ENCODE measurements around the gene KCNH1. TPM values are rescaled to one million over a fixed set of nuclear protein-coding genes. Genes with fewer than 3 reads are reported as not detected.

Gene KCNH1
- total RNA-seq, 1 donor from 2014 or later, result 2.5 TPM

DNA sequence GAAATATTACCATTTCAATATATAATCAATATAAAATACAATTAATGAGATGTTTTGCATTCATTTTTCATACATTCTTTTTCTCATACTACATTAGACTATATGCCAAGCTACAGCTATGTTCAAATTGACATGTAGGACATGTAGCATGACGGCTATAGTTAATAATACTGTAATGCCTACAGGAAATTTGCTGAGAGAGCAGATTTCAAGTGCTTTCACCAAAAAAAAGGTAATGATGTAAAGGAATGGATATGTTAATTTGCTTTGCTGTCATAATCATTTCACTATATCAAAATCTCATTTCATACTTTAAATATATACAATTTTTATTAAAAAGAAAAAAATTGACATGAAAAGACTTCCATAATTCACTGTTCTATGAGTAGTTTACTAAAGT, 215.1 kb downstream of the KCNH1 start:
- no peak for DNase-seq

DNA sequence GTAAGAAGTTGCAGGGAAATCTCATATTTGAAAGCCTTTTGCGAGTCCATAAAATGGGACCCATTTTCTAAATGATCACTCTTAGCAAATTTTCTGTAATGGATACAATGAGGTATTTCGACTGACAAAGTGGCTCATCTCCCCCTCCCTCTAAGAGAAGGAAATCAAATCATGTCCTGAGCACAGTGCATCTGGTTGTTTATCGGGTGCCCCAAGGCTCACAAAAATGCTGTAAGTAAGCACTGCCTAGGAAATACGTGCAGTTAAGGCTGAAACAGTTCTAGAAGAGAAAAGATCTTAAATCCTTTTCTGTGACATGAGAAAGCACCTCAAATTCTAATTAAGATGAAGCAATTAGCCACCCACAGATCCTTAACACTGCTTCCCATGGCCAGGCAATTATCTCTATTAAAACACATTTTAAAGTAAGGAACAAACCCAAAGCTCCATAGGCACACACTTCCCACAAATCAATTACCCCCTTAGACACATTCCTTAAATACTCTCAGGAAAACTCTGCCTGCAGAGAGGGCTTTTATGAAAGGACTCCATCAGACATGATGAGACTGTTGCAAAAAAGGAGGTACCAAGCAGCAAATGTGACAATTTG, 216.3 kb downstream of the KCNH1 start:
- DNase-seq, result no peak

DNA sequence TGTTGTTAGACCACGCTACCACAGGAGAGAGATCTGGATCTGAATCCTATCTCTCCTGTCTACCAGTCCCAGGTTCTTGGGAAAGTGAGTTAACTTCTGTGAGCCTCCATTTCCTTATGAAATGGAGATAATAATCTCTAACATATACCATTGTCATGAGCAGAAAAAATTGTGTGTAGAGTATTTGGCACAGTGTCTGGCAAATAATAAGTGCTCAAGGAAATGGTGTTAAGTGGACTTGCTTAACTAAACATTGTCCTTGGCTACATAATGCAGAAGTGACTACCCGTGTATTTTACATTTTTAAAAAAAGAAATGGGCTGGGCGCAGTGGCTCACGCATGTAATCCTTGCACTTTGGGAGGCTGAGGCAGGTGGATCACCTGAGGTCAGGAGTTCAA, 217.4 kb downstream of the KCNH1 start:
- DNase-seq, result no peak

DNA sequence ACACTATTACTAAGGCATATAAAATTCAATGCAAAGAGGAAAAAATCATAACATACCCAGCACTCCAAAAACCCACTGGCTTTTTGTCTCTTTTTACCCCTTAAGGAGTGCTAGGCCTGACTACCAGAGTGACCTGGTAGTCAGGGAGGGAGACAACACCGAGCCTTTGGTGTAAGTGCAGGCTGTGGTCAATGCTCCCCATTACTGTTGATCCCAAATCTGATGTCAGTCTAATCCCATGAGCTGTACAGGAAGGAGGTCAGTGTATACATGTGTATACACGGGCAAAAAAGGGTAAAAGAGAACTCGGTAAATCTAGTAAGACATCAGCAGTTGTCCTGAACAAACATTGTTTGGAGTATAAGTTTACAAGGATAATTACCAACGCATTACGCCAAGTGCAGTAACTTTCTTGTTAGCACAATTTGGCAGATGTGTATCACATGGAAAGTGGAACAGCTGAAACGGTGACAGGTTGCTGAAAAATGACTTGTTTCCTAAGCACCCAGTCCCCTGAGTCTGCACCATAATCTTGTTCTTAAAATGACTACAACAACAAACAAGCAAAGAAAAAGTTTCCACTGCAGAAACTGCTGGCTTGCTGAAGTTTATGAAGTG, 217.9 kb downstream of the KCNH1 start:
- peak; percentile 15 for DNase-seq

DNA sequence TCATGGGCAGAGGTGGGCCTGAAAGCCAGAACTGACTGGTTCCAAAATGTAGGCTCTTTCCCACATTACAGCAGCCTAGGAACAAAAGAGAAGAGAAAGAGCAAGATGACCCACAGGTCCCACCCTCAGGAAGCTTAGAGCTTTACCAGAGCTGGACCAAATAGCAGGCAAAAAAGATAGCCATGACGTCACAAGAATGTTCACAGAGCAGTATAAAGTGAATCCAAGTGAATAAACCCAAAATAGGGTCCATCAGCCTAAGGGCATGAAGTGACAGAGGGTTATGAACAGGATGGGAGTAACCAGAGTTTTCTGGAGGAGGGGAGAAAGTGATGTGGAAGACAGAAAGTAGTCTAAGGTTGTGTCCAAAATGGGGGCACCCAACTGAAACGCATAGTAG, 221.2 kb downstream of the KCNH1 start:
- DNase-seq, result no peak

DNA sequence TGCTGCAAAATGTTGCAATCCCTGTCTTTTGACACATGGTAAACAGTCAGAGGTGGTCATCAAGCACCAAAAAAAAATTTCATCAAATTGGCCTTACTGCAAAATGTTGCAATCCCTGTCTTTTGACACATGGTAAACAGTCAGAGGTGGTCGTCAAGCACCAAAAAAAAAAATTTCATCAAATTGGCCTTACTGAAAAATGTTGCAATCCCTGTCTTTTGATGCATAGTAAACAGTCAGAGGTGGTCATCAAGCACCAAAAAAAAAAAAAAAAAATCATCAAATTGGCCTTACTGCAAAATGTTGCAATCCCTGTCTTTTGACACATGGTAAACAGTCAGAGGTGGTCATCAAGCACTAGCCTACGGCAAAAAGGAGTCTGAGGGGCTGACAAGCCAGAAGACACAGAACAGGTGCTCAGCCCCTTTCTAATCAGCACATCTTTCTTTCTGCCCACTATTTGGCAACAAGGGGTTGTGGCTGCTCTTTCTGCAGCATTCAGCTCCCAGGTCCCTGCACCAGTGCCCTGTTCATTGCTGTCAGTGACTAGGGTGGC, 223.8 kb downstream of the KCNH1 start:
- DNase-seq, result no peak

DNA sequence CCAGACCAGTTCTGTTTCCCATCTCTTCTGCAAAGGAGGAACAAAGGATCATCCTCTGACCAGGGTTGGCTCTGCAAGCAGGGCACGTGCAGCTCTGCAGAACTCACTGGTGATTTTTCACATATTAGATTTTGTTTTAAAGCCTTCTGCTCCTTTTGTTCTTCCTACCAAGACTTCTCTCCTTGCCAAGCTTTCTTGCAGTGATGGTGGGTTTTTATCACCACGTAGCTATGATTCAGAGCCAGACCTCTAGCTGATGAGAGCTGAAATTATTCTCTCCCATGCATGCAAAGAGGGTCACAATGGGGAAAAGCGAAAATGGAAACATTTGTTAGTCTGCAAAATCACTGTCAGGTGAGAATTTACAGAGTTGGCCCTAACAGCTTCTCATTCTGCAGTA, 225.2 kb downstream of the KCNH1 start:
- no peak for DNase-seq

DNA sequence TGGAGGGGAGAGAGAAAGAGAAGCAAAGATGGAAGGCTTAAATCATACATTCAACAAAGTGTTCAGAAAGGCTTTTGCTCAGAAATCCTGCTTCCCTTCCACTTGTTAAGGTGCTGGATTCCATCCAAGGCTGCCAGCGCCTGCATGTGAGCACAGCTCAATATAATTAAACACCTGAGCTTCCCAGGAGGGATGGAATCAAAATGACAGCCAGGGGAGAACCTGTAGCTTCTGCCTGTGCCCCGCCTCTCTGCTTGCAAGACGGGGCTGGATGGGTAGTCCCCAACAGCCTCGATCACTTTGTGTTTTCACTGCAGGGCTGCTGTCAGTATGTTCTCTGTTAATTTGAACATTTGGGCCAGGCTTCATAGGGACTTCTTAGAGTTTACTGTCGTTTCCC, 225.7 kb downstream of the KCNH1 start:
- no peak for DNase-seq

DNA sequence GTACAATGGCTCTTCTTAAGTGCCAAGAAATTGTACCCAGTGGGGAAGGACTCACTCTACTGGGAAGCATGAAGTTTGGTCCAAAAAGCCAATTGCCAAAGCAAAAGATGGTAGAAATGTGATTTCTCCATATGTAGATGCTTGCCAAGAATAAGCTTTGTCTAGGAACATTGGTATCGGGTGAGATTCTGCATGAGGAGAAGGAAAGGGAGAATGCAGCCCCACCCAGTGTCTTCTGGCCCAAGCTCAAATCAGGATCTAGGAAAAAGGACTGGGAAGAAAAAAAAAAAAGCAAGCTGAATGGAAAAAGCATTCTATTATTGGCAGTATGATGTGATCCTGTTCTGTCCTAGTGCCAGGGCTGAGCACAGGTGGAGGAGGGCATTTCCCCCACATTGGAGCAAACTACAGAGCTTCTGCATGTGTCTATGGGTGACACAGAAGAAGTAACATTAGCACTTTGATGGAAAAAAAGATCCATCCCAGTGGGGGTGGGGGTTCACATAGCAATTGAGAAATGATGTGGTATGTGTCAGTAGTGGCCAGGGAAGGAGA, 226.6 kb downstream of the KCNH1 start:
- DNase-seq, result no peak

DNA sequence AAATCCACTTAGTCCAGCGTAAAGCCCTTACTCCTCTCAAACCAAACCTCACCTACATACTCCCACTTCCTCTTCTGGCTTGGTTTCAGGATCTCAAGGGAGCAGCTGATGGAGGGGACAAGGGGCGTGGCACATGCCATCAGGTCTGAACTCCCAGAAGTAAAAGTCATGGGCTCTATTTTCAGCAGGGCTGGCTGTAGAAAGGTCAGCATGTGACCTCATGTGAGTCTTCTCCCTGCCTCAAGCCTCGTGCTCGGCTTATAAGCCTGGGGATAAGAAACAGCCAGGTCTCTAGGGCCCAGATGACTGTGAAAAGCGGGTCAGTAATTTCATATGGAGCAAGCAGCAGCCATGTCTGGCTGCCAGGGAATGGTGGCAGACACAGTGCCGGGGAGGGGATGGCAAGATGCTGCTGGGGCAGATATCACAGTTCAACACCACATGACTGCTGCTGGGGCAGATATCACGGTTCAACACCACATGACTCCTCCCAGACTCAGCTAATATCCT, 227.9 kb downstream of the KCNH1 start:
- peak; percentile 27 for DNase-seq

DNA sequence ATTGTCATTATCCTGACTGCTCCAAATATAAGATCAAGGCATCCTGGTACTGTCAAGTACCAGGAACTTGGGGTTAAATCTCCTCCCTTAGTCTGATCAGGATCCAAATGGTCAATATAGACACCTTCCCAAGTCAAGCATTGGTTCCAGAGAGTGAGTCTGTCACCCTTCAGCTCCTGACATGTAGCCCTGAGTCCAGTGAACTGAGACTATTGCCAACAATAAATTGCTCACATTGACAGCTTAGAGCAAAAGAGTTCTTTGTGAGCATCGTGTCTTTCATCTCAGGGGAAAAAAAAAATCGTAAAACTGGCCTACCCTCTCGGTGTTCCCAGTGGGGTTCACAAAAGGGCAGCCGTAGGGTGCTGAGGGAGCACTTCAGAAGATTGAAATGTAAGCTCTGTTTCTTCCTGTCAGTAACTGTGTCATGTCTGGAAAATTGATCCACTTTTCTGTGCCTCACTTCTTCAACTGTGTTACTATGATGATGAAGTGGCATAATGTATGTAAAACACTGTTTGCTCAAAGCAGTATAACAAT, 228.5 kb downstream of the KCNH1 start:
- no peak for DNase-seq

DNA sequence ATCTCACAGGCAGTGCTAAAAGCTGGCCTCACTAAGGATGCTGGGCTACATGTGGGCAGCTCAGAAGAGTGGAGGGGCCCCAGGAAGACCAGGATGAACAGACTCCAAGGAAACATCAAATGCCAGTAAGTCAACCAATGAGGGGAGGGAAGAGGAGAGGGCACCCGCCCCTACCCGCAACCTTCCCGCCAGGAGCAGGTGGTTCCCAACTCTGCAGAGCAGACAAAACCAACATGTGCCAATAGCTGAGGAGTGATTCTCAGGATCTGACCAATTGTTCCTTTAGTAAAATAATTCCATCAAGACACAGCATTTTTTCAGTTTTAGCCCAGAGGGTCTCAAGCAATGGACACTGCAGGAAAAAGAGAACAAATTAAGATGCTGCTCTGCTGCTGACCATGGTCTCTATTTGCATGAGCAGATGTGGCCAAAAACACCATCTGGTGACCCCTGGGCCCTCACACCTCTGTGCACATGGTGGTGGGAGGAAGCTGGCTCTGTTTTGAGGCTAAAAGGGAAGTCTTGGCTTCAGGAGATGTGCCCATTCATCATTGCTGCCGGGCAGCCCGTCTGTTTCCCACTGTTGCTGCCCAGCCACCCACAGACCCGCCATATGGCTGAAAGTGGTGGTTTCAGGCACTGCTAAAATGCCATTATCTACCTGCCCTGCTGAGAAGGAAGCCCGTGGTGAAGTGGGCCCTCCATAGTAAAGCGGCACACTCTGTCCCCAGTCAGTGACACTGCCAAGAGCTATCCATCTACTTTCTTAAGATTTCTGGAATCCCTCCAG, 231.8 kb downstream of the KCNH1 start:
- no peak for DNase-seq

DNA sequence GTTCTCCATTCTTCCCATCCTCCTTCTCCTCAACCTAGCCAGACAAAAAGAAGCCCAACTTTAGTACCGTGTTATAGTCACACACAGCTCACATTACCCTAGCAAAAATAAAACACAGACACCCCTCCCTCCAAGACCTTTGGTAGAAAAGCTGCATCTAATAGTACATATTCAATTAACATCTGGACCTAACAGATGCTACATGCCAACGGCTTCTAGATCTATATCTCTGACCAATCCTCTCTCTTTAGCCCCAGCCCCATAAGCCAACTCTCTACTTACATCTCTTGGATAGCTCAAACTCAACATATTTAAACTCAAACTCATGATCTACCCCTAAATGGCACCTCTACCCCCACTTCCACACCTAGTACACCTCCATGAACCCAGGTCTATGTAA, 233.1 kb downstream of the KCNH1 start:
- DNase-seq, result no peak

DNA sequence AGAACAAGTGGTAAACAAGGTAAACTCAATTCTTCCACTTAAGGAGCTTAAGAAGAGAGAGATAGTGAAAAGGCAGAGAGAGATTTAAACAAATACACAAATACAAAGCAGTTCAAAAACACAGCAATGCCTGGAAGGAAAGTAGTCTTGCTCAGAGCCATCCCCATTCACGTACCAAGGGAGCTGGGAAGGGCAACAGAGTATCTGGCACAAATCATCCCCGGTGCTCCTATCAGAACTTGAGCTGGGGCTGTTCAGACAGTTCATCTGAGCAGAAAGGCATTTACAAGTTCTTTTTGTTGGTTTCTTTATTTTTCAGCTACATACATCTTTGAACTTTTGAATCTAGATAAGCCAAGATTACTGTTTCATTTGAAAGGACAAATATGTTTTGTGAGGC, 233.9 kb downstream of the KCNH1 start:
- no peak for DNase-seq

DNA sequence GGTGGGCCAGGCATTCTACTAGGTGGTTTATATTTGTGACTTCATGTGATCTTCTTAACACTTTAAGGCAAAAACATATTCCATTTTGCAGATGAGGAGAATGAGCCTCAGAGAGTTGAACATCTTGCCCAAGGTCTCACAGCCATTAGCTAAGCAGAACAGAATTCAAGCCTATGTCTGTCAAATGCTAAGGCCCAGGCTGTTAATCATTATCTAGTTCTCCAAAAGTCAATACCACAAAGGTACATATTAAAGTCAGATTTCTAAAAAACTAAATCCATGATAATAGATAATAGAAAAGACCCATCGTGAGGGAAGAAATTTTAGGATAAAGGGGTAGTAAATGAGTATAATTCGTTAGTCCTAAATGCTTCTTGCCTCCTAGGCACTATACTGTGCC, 234.3 kb downstream of the KCNH1 start:
- no peak for DNase-seq

DNA sequence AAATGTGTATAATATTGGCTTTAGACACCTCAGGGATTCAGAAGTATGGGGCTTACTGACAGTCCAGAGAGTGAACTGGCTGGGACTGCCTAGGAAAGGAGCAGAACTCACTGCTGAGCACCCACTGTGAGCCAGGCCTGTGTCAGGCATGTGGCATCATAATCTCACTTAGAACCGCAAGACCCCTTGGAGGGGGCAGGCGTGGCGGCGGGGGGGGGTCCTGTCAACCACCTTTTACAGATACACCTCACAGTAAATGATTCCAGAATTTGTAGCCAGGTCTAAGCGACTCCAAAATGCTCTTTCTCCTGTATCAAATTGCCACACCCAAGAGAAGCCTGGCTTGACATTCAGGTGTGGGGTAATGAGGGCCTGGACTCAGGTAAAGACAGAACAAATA, 235.5 kb downstream of the KCNH1 start:
- no peak for DNase-seq

DNA sequence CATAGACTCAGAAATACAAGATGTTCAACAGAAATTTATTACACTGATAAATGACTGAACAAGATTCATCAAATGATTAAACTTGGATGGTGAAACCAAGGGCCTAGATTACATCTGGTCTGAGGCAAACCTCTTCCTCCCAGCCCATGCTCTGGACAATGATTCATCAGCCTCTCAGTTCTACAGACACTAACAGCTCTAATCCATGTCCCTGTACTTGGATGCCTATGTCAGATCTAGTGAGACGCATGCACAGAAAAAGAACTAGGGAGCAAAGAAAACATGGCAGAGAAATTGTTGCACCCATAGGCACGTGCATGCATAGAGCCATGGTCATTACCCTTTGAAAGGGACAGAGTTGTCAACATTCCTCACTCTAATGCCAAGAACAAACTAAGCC, 250.1 kb downstream of the KCNH1 start:
- DNase-seq, result no peak

DNA sequence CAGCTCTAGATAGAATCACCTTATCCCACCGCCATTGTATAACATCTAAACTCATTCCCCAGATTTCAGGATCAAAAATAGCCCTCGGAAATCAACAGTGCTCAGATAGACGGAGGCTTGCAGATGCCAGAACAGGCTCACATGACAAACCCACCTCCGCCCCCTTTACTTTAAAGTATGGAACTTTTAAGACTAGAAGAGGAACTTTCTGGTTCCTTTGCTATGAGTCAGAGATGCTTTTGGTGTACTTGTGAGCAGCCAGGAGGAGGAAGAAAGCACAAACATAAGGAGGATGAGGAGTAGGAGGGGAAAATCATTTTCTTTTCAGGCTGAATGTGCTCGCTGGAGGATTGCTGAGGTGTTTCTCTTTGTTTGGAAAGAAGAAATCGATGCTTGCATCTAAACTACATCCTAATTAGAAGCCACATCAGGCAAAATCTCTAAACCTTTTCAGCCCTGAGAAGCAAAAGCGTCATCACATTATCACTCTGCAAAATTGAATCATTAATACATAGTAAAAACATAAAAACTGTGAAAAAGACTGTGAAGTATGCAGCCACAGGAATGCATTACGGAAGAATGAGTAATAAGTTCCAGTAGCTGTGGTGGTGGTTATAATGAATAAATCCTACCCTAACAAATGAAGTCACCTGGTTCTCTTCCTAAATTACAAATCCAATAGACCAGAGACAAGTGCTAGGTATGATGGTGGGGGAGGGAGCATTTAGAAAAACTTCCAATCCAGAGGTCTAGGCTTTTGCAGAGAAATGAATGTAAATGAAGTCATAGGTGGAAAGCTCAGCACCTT, 251.3 kb downstream of the KCNH1 start:
- DNase-seq, result no peak

DNA sequence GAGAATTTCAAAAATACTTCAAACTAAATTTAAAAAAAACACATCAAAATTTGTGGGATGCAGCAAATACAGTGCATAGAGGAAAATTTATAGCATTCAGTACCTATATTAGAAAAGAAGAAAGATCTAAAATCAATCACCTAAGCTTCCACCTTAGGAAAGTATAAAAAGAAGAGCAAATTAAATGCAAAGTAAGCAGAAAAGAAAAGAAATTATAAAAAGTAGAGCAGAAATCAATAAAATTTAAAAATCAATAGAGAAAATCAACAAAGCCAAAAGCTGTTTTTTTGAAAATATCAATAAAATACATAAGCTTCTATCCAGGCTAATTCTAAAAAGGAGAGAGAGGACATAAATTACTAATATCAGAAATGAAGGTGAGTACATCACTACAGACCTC, 255.4 kb downstream of the KCNH1 start:
- DNase-seq, result no peak

DNA sequence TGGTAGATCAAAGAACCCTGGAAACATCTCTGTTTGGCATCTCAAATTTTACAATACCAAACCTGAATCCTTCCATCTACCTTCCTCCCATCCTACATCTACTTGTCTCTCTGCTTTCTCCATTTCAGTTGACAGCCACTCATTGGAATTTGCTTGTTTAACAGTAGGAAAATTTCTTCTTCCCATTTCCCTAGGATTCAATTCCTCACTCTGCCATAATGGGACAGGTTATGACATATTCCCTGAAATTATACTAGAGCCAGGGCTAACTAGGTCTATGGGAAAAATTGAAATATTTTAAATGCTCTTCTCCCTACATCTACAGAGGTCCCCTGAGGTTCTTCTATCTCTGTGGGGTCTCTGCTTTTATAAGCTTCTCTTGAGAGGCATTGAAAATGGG, 257.7 kb downstream of the KCNH1 start:
- no peak for DNase-seq

DNA sequence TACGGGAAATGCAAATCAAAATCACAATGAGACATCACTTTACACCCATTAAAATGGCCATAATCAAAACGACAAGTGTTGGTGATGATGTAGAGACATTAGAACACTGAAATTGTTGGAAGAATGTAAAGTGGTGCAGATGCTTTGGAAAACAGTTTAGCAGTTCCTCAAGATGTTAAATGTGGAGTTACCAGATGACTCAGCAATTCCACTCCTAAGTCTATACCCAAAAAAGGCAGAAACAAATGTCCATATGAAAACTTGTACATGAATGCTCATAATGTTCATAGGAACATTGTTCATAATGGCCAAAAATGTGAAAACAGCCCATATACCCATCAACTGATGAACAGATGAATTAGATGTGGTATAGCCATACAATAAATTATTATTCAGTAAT, 267.4 kb downstream of the KCNH1 start:
- no peak for DNase-seq

DNA sequence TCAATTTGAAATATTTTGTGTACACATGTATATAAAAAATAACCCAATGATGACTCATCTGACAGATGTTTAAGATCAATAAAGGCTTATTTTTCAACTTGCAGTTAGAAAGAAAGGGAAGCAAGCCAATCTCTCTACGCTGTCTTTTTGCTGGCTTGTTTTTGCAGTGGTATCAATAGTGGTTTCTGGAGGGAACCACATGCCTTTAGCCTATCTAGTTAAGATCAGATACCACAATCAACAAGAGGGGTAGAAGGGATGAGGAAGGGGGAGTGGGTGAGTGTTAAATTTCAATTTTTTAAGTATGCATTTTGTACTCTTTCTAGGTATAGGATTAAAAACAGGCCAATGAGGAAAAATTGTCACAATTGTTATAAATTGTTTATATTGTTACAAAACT, 276.2 kb downstream of the KCNH1 start:
- no peak for DNase-seq
